Measurements from ENCODE around the gene AGO1.

- TF ChIP-seq, protein P1, sequence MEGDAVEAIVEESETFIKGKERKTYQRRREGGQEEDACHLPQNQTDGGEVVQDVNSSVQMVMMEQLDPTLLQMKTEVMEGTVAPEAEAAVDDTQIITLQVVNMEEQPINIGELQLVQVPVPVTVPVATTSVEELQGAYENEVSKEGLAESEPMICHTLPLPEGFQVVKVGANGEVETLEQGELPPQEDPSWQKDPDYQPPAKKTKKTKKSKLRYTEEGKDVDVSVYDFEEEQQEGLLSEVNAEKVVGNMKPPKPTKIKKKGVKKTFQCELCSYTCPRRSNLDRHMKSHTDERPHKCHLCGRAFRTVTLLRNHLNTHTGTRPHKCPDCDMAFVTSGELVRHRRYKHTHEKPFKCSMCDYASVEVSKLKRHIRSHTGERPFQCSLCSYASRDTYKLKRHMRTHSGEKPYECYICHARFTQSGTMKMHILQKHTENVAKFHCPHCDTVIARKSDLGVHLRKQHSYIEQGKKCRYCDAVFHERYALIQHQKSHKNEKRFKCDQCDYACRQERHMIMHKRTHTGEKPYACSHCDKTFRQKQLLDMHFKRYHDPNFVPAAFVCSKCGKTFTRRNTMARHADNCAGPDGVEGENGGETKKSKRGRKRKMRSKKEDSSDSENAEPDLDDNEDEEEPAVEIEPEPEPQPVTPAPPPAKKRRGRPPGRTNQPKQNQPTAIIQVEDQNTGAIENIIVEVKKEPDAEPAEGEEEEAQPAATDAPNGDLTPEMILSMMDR (IDR thresholded peaks at IDR 0.05) = no peak
- TF ChIP-seq POLR2A (IDR thresholded peaks at IDR 0.05) = no peak
Observed at GRCh38 chr1:35899941-35900340, 16.9 kb downstream of the AGO1 start.
